MM.1S (cell line): Measurements from ENCODE around the gene ZNHIT2.

Experiments used
- CTCF ChIP-seq: fragments of 300-600 bp; sonication (generic); IDR thresholded peaks from 2 replicates; pipeline ENCODE4 v1.5.1; 2016; ENCODE audit warnings: antibody characterized with exemption, low read length, mixed read lengths
- EZH2 ChIP-seq: fragments of 300-600 bp; sonication (generic); optimal IDR thresholded peaks from 2 replicates; pipeline ENCODE3; 2017; ENCODE audit warnings: low read depth, mild to moderate bottlenecking, antibody characterized with exemption, low read length, mixed read lengths
- EZH2phosphoT487 ChIP-seq: fragments of 300-600 bp; sonication (generic); IDR thresholded peaks from 2 replicates; pipeline ENCODE4 v1.6.1; 2018; ENCODE audit warnings: antibody characterized with exemption, low read length

- TF ChIP-seq CTCF (no peak), EZH2 (no peak), EZH2phosphoT487 (no peak)
These were observed 5.6 kb downstream of the ZNHIT2 start, which contains the start of gene TM7SF2 for GRCh38 chr11:65111744-65112545.
